ENCODE measurements around the gene SLFN5.
"Not testable (repeated sequence)": the region's sequence is repeated elsewhere in the genome, so short reads cannot be mapped to it uniquely, and the experiment has no call there.

SLFN5 gene

GRCh38 chr17:35242158-35242804 lies 591 bp upstream of the SLFN5 start:
- DNase-seq (ENCODE audit: low read depth, low spot score): no peak

DNA sequence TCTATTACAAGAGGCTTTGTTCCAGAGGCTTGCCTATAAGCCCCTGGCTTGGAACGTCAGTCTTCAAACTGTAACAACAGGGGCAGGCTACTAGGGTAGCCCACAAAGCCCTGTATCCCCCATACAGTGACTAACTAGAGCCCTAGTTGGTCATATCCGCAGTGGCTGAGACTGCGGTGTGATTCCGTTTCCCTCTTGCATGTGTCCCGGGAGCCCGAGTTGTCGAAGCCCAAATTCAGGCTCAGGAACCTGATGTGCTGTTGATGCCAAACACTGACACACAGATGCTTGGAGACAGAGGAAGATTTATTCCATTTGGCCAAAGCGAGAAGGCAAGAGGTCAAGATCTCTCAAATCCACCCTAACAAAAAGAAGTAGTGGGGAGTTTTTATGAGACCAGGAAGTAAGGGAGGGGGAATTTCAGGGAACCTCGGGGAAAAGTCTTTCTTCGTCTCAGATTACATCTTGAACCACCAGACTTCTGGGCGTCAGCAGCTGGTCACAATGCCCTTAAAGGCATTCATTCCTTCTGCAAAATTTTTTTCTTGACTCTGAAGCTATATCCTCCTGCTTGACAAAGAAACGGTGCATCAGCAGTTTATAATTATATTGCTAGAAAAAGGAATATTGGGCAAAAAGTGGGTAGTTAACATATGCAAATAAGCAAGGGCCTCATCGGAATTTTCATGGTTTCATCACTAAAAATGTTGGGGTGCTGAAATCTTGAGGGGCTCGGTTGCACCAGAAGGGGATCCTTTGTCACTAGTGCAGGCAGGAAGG lies 879 bp downstream of the SLFN5 start:
- no peak for DNase-seq (ENCODE audit: low read depth, low spot score)

GRCh38 chr17:35244341-35245195 lies 1.7 kb downstream of the SLFN5 start:
- DNase-seq (ENCODE audit: low read depth, low spot score): no peak

GRCh38 chr17:35245196-35245486 lies 2.3 kb downstream of the SLFN5 start:
- DNase-seq (ENCODE audit: low read depth, low spot score): no peak

- DNase-seq (ENCODE audit: low read depth, low spot score): no peak
Observed at GRCh38 chr17:35252651-35253050, 9.8 kb downstream of the SLFN5 start.

- DNase-seq (ENCODE audit: low read depth, low spot score): no peak
Observed at GRCh38 chr17:35254107-35254773, 11.4 kb downstream of the SLFN5 start.

DNA sequence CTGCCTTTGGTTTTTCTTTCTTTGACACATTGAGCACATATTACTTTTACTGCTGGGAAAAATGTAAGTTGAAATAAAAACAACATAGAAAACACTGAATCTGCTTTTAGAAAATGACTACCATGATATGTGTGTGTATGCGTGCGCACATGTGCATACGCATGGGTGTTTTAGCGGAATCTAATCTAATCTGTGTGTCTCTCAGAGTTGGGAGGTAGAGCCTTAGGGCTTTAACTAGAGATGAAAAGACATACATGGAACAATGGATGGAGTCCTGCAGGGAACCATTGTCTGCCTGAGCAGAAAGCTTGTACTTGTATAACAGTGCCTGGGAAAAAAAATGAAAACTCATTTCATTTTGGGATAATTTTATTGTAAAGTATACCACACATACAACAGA lies 12.4 kb downstream of the SLFN5 start:
- no peak for DNase-seq (ENCODE audit: low read depth, low spot score)

DNA sequence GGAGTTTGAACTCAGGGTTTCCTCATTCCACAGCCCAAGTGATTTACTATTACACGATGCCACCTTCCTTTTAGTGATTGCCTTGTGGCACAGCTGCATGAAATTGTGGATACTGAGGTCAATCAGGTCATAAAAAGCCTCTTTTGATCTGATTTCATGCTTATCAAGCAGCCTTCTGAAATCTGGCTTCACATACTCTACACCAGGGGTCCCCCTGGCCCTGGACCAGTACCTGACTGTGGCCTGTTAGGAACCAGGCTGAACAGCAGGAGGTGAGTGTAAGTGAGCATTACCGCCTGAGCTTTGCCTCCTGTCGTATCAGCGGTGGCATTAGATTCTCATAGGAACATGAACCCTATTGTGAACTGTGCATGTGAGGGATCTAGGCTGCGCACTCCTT lies 13.8 kb downstream of the SLFN5 start:
- DNase-seq (ENCODE audit: low read depth, low spot score): no peak

GRCh38 chr17:35257208-35257659 lies 14.4 kb downstream of the SLFN5 start:
- no peak for DNase-seq (ENCODE audit: low read depth, low spot score)

DNA sequence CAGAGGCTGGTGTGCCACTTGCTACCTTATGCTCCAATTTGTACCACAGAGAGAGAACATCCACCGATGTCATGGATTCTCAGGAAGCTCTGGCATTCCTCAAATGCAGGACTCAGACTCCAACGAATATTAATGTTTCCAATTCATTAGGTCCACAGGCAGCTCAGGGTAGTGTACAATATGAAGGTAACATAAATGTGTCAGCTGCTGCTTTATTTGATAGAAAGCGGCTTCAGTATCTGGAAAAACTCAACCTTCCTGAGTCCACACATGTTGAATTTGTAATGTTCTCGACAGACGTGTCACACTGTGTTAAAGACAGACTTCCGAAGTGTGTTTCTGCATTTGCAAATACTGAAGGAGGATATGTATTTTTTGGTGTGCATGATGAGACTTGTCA lies 16.1 kb downstream of the SLFN5 start:
- DNase-seq (ENCODE audit: low read depth, low spot score): no peak

GRCh38 chr17:35265071-35265470 lies 22.2 kb downstream of the SLFN5 start:
- no peak for DNase-seq (ENCODE audit: low read depth, low spot score)

- DNase-seq (ENCODE audit: low read depth, low spot score): no peak
Observed at GRCh38 chr17:35265566-35266141, 22.8 kb downstream of the SLFN5 start.

- DNase-seq (ENCODE audit: low read depth, low spot score): not testable (repeated sequence)
Observed at GRCh38 chr17:35274167-35275066, 31.5 kb downstream of the SLFN5 start.

GRCh38 chr17:35278454-35278853 lies 35.6 kb downstream of the SLFN5 start:
- DNase-seq (ENCODE audit: low read depth, low spot score): not testable (repeated sequence)

GRCh38 chr17:35278876-35279275 lies 36.0 kb downstream of the SLFN5 start:
- DNase-seq (ENCODE audit: low read depth, low spot score): not testable (repeated sequence)

DNA sequence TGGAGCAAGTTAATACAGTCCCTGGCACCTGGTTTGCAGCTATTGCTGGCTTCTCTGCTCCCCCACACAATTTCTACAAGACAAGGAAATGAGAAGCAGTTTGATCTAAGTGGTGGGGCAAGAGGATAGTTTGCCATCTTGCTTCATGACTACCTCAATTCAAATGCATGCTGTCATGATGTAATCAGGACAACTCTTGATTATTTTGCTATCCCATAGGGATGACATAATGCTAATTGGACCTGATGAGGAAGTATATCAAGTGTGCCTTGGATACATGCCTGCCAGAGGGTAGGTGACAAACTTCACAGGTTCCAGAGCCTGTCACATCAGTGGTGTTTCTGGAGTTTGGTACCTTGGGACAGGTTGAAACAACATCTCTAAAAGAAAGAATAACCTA lies 40.9 kb downstream of the SLFN5 start:
- DNase-seq (ENCODE audit: low read depth, low spot score): no peak

DNA sequence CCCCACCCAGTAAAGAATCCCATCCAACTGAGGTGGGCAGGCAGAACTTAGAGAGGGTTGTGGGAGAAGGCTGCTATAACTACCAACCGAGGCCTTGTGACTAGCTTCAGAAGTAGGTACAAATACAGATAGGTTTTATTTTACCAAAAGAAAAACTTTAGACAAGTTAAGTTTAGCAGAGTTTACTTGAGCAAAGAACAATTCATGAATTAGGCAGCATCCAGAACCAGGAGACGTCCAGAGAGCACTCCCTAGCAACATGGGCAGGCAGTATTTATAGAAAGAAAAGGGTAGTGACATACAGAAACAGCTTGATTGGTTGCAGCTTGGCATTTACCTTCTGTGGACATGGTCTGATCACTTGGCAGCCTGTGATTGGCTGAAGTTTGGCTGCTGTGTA lies 42.1 kb downstream of the SLFN5 start:
- no peak for DNase-seq (ENCODE audit: low read depth, low spot score)

DNA sequence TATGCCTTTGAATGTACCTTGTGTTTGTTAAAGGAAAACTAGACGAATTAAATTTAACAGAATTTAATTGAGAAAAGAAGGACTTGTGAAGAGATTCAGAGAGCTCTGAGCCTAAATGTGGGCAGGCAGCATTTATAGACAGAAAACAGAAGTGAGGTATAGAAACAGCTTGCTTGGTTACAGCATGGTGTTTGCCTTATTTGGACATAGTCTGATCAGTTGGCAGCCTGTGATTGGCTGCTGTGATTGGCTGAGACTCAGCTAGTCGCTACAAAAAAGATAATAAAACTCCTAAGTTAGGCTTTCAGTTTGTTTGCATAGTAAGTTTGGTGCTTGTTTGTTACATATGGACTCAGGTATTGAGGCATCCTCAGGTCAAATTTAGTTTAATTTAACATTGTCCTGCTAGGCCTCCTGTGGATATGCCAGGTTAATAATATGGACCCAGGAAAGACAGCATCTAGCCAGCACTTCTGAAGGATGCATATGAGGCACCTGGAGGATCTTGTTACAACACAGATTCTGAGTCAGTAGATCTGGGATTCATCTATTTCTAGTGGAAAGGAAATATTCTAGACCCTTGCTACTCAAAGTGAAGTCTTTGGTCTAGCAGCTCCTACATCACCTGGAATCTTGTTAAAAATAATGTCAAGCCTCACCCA lies 43.4 kb downstream of the SLFN5 start:
- no peak for DNase-seq (ENCODE audit: low read depth, low spot score)

- no peak for DNase-seq (ENCODE audit: low read depth, low spot score)
Observed at GRCh38 chr17:35287286-35287811, 44.5 kb downstream of the SLFN5 start.

GRCh38 chr17:35289222-35289621 lies 46.4 kb downstream of the SLFN5 start:
- no peak for DNase-seq (ENCODE audit: low read depth, low spot score)

All from smooth muscle cell of the brain vasculature (primary cell).